Measurements from ENCODE around the gene PLCH2.

The PLCH2 gene

DNA sequence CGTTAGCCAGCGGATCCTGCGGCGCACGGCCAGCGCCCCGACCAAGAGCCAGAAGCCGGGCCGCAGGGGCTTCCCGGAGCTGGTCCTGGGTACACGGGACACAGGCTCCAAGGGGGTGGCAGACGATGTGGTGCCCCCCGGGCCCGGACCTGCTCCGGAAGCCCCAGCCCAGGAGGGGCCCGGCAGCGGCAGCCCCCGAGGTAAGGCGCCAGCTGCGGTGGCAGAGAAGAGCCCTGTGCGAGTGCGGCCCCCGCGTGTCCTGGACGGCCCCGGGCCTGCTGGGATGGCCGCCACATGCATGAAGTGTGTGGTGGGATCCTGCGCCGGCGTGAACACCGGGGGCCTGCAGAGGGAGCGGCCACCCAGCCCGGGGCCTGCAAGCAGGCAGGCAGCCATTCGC lies 26.1 kb downstream of the PLCH2 start:
- DNase-seq: no peak

DNA sequence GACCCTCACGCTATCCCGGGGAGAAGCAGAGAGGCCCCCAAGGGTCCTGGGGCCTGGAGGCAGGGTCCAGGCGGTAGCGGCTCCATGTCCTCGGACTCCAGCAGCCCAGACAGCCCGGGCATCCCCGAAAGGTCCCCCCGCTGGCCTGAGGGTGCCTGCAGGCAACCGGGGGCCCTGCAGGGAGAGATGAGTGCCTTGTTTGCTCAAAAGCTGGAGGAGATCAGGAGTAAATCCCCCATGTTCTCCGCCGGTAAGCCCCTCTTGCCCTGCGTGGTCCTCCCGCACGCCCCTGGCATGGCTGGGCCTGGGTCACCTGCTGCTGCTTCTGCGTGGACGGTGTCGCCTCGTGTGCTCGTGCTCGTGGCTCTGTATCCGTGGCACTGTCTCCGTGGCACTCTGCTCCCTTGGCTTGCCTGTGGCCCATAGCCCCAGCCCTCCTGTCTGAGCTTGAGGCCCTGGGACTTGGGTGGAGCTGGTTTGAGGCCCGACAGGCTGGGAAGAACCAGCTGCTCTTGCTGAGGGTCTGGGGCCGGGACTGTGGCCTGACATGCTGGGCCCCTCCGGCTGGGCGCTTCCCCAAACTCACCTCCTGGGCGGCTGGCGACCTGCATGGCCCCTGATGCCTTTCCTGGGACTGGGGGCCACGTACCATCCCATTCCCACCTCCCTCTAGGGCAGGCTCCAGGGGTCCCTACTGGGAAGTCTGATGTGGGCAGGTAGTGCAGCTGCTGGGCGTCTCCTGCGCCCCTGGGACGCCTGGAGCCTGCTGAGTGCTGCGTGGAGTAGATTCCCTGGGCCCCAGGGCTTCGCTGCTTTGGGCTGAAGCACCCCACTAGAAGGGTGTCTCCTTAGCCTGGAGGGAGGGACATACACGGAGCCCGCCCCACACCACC lies 26.8 kb downstream of the PLCH2 start:
- no peak for DNase-seq

DNA sequence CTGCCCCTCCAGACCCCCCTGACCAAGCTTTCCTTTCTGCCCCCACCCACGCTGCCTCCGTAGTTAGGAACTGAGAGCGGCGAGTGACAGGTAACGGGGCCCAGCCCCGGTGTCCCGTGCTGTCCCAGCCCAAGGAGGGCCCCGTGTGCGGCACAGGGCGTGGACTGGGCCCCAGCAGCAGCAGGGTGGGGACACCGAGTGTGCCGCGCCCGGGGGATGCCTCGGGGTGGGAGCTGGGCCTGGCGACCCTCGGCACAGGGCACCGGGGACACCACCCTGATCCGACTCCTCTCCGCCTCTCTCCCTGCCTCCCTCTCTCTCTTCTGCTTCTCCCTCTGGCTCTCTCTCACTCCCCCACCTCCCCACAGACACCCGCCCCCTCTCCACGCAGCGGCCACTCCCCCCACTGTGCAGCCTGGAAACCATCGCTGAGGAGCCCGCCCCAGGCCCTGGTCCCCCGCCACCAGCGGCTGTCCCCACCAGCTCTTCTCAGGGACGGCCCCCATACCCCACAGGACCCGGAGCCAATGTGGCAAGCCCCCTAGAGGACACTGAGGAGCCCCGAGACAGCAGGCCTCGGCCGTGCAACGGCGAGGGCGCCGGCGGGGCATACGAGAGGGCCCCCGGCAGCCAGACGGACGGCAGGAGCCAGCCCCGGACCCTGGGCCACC lies 27.6 kb downstream of the PLCH2 start:
- no peak for DNase-seq

DNA sequence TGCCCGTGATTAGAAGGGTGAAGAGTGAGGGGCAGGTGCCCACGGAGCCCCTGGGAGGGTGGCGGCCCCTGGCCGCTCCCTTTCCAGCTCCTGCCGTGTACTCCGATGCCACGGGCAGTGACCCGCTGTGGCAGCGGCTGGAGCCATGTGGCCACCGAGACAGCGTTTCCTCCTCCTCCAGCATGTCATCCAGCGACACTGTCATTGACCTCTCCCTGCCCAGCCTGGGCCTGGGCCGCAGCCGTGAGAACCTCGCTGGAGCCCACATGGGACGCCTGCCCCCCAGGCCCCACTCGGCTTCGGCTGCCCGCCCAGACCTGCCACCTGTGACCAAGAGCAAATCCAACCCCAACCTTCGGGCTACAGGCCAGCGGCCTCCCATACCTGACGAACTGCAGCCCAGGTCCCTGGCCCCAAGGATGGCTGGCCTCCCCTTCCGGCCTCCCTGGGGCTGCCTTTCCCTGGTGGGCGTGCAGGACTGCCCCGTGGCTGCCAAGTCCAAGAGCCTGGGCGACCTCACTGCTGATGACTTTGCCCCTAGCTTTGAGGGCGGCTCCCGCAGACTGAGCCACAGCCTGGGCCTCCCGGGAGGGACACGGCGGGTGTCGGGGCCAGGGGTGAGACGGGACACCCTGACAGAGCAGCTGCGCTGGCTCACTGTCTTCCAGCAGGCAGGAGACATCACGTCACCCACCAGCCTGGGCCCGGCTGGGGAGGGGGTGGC lies 28.3 kb downstream of the PLCH2 start:
- no peak for DNase-seq

DNA sequence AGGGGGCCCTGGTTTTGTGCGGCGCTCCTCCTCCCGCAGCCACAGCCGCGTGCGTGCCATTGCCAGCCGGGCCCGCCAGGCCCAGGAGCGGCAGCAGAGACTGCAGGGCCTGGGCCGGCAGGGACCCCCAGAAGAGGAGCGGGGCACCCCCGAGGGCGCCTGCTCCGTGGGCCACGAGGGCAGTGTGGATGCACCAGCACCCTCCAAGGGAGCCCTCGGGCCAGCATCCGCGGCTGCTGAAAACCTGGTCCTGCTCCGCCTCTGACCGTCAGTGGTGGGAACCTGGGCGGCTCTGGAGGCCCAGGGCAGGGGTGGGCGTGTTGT lies 28.8 kb downstream of the PLCH2 start:
- DNase-seq: no peak

DNA sequence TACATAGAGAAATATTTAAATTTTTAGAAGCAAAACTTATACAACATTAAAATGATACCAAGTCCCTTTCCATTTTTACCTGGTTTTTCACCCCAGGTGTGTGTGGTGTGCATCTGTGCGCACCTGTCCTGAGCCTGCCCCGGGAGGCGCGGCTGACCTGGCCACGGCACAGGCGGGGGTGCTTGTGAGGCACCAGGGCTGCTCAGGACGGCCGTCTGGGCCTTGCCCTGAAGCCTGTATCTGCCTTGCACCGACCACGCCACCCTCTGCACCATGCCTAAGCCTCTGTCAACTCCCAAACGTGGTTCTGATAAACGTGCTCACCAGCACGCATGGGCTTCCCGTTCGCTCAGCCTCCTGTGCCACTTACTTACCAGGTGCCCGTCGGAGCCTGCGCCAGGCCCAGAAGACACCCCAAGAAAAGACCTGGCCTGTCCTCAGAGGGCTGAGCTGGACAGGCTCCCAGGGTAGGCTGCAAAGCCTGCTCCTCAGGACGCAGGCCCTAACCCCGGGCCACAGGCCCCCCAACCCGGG lies 29.4 kb downstream of the PLCH2 start:
- DNase-seq: no peak

DNA sequence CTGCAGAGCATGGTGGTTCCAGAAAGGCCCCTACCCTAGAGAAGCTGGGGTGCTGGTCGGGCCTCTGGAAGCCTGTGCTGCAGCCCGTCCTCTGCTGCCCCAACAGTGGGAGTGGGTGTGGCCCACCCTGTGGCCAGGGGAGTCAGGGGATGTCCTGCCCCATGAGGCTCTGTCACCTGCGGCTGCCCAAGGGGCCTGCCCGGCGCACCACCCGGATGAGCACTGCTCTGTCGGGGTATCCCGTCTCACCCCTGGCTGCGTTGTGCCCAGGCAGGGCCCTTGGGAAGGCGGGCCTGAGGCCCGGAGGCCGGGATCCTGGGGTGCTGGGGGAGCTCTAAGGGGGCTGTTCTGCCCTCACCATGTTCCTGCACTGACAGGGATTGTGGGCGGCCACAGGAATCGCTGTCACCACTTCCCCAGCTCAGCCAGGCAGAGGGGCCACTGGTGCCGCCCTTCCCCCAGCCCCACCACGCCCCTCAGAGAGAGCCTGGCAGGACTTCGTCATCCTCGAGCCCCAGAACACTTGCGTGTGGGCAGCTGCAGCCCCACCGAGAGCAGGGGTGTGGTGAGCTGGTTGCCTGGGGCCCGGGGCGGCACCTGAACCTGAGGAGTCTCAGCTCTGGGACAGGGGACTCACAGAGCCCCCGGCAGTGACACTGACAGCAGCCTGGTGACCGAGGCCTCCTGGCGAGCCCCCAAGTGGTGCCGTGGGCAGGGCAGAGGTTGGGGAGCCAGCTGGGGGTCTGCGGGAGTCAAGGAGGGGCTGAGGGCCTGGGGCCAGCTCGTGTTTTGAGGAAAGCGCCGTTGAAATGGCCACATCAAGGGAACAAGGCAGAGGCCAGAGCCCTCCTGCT lies 30.1 kb downstream of the PLCH2 start:
- no peak for DNase-seq

DNA sequence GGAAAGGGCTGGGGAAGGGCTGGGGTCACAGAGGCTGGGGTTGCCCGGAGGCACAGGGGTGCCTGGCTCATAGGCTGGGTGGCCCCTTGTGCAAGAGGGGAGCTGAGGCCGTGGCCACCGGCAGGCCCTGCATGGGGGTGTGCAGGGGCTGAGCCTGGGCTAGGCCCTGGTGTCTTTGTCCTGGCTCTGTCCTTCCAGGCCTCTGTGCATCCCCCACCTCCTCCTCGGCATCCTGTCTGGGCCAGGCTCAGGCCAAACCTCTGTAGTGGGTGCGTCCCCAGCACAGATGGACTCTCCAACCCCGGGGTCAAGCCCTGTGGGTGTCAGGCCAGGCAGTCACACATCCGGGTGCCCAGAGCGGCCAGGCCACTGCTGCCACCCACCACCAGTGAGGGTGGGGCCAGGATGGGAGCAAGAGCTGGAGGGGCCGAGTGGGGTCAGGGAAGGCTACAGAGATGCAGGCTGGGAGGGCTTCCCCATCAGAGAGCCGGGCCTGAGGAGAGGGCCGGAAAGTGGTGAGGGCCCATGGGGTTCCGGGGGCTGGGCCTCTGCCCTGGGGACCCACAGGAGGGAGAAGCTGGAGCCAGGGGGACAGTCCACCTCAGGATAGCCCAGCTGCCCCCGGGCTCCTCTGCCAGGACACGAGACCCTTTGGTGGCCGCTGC lies 30.9 kb downstream of the PLCH2 start:
- DNase-seq: no peak

DNA sequence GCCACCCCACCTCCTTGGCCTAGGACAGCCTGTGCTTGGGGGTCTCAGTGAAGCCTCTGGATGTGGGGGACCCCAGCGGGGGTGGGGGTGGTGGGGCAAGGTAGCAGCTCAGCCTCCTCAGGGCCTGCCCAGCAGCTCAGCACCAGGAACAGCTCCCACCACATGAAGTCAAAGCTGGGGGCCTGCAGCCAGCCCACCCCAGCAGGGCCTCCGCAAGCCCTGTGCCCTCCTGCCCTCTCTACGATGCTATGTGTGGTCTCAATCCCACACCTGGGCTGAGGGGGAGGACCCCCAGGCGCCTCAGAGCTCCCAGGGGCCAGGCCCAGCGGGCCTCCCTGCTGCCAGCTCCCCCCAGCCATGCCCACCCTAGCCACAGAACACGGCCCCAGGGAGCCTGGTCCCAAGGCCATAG lies 31.7 kb downstream of the PLCH2 start:
- no peak for DNase-seq

DNA sequence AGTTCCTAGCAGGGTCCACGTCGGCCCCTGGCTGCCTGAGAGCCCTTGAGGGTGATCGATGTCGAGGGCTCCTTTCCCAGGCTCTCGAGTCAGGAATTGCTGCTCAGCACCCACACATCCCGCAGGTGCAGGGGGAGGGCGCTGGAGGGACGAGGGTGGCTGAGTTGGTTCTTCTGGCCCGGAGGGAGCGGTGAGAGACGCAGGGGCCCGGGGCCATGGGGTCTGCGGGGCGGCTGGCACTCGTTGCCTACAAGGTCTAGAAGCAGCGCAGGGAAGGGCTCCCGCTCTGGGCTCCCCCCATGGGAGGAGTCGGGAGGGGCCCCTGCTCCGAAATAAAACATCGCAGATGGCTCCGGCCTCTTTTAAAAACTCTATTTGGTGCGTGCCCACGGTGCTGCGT lies 32.1 kb downstream of the PLCH2 start:
- DNase-seq: no peak

DNA sequence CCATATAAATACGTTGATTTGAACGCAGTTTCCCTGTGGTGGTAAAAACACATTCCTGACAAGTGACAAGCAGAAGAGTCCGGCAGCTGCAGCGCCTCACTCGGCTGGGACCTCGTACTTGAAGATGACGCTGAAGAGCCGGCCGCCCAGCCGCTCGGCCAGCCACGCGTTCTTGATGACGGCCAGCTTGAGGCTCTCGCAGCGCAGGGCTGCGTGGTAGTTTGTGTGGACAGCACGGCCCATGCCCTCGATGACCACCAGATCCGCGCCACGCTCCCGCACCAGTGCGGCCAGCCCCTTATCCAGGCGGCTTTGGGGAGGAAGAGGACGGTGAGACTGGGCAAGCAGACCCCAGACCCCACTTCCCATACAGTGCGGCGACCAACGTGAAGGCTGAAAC lies 32.7 kb downstream of the PLCH2 start:
- DNase-seq: no peak

DNA sequence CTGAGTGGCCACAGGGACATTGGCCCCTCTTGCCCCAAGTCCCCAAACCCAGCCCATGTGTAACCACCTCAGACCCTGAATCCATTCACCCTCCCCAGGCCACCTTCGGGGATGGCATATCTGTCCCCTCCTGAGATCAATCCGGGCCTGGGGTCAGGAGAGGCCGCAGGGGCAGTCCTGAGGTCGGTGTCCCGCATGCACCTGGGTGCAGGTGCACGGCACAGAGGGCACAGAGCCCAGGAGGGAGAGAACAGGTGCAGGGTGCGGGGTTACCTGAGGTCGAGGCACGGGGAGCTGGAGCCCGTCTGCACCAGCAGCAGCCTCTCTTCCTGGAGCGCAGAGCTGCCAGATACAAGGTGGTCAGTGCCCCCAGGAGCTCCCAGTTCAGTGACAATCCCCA lies 33.5 kb downstream of the PLCH2 start:
- DNase-seq: no peak

DNA sequence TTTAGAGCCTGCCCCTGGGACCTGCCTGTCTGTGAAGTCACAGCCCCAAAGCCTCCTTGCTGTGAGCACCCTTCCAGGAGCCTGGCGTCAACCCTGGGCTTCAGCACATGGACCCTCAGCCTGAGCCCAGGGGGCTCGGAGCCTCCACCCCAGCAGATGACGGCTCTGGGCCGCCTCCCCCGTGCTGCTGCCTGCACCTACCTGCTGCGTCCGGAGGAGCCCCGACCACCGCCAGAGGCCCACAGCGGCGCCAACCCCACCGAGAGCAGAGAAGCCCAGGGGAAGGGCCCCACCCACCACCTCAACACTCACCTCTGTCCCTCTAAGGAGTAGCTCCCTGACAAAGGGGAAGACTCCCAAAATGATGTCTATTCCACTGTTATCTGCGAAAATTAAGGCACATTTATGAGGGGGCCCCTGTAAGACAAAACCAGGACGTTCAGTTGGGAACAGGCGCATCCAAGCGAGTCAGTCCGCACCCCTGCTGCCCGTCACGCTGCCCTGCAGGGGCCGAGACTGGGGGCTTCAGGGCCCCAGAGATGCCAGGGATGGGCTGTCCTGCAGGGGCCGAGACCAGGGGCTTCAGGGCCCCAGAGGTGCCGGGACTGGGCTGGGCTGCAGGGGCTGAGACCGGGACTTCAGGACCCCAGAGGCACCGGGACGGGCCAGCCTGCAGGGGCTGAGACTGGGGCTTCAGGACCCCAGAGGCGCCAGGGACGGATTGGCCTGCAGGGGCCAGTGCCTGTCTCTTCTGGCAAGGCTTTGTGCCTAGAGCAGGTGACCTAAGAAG lies 34.5 kb downstream of the PLCH2 start:
- DNase-seq: no peak

DNA sequence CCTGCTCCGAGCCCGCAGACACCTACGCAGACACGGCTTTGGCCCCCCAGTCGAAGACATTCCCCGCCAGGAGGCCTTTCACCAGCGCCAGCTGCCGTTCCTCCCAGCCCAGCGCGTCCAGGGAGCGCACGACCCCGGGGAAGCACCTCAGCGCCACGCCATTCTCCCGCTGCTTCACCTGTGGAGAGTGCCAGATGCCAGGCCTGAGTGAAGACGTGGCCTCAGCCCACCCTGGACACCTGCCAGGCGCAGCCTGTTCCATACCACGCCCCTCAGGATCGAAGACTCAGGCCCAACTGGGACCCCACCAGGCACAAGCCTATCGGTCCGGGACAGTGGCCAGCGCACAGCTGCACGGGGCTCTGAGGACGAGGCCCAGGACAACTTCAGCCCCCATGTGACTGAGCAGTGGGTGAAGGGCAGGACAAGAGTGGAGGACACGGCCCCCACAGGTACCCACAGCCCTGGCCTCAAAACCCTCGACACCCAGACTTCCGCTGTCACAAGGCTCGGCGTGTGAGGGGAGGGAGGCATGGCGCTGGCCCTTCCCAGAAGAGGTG lies 36.9 kb downstream of the PLCH2 start:
- DNase-seq: no peak

DNA sequence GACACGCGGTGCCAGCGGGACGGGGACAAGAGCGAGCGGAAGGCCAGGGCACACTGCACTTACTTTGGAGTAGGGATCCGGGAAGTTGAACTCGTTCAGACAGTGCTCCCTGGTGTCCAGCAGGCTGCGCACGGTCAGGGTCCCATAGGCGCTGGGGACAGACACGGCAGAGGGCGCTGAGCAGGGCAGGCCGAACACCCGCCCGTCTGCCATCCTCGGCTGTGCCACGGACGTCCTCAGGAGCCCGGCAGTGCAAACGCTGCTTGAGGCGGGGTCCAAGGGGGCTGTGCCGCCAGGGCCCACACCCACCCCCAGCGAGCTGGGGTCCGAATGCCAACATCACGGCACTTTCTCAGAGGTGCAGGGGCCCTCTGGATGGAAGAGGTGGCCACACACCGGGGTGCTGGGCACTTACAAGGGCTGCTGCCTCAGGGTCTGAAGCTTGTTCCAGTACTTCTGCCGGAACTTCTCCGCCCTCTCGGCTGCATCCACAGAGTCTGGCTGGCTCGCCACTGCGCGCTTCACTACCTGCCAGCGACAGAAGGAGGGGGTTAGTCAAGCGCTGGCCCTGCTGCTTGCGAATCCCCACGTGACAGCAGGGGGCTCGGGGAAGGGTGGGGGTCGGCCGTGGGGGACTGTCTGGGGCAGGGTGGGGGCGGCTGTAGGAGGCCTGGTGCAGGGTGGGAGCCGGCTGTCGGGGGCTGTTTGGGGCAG lies 38.0 kb downstream of the PLCH2 start:
- DNase-seq: no peak

DNA sequence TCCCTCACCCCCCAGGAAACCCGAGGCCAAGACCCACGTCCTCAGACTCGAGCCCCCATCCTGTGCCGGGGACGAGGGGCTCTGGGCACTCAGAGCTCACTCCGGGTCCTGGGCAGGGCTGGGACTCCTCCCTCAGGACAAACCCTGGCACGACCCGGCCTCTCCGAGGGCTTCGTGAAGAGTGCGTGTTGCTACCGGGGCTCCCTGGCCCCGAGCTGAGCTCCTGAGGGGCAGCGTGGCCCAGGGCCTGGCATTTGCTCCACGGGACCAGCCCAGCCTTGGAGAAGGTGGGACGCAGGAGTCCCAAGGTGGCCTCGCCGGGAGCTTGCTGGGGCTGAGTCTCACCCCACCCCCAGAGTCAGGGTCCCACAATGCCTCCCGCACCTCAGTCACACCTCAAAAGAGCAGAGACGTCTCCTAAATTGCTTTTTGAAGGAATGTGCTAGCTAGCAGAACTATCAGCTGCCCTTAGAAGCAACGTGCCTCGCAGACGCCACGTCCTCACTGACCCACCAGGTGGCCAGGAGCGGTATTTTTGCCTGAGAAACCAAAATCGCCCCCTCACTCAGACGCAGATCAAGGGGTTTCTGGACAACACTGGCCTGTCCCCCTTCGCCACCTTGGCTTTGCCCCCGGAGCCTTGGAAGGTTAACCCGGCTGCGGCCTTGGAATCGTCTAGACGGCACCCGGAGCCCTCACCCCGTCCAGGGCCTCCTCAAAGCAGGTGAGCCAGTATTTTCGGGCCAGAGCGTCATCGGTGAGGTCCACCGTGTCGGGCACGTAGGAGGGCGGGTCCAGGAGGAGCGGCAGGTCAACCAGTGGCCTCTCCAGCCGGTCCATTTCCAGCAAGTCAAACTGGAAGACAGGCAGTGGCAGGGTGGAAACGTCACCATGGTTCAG lies 39.0 kb downstream of the PLCH2 start:
- DNase-seq: no peak

DNA sequence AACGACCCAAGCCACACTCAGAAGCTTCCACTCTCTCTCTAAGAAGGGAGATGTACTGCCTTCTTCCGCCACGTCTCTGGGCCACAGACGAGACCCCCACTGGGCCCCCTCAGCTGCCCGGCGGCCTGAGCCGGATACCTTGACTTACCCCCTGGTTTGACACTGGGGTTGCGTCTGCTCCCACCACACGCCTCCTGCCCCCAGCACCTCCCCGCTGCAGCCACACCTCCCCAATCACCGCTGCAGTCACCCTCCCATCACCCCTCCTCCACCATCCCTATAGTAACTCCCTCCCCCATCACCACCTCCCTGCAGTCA lies 39.6 kb downstream of the PLCH2 start:
- DNase-seq: no peak

DNA sequence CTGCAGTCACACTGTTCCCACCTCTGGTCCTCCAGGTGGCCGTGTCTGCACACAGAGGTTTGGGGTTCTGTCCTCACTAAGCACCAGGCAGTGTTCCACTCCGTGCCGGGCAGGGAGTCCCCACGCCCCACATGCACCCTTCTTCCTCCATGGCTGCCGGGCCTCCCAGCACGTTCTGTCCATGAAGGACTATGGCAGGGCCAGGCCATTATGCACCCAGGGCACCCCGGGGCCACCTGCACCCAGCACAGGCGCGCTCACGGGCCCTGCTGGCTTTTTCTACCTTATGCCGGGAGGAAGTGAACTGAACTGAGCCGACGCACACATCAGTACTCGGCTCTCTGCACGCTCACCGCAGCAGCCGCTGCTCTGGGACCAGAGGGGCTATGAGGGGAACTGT lies 40.0 kb downstream of the PLCH2 start:
- DNase-seq: no peak

DNA sequence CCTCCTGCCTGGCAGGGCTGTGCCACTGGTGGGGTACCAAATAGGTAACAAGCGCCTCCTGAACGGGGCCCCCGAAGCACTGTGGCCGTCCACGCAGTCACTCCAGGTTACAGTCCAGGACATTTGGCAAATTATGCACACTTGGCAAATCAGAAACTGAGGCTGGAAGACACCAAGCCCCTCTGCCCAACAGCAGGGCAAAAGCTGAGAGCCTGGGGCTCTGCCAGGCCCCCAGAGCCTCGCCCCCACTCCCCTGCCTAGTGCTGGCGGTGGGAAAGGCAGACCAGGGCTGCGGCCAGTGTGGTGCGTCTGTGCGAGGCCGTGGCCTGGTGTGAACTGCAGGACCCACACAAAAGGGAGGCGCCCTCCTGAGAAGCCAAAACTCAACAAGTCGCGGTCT lies 40.9 kb downstream of the PLCH2 start:
- no peak for DNase-seq

Measured in activated T-cell treated with anti-CD3 and anti-CD28 coated beads, Interleukin-2, amount 50 U/mL, for 1 hour (primary cell).